ENCODE results near the gene TBC1D9B. TPM values are rescaled to one million over a fixed set of nuclear protein-coding genes. Genes with fewer than 3 reads are reported as not detected.

The TBC1D9B gene
- total RNA-seq (2011; cell fraction: chromatin; rRNA removed; ENCODE audit: low replicate concordance) = 150 and 367 TPM in 2 replicates
- 181 and 203 TPM in 2 replicates for total RNA-seq (2011; cell fraction: nucleolus; rRNA removed)
- 151 and 162 TPM in 2 replicates for total RNA-seq (2011; cell fraction: nucleoplasm; rRNA removed)
- total RNA-seq (2014; rRNA removed) (16.1 and 24.0 TPM in 2 replicates), total RNA-seq (2014; rRNA removed; fragmentation: Illumina TruSeq; extraction: Trizol) (13.0 and 20.7 TPM in 2 replicates), total RNA-seq (2015; rRNA removed; fragmentation: Illumina TruSeq; extraction: Trizol) (35.8 and 36.6 TPM in 2 replicates), total RNA-seq (2021) (54.3 and 59.1 TPM in 2 replicates), polyA plus RNA-seq (2011; rRNA removed) (33.5 and 46.0 TPM in 2 replicates), polyA plus RNA-seq (2014; fragmentation: Illumina TruSeq; extraction: Trizol) (33.7 and 37.5 TPM in 2 replicates), polyA plus RNA-seq (2014; fragmentation: Nextera tagmentation; extraction: Ambion mirVana) (1 to 10 TPM; 2.9 to 4.2 TPM), polyA plus RNA-seq (2014; rRNA removed) (43.7 and 51.0 TPM in 2 replicates), polyA minus RNA-seq (2011; rRNA and poly(A)+ RNA removed) (31.3 and 37.5 TPM in 2 replicates), Bru-seq, nascent RNA (percentile 66 among the genes with signal in this experiment), BruChase-seq, experiment 1, labeled RNA remaining after a 2-hour chase (percentile 61 among the genes with signal in this experiment), BruChase-seq, experiment 2, labeled RNA remaining after a 6-hour chase (percentile 65 among the genes with signal in this experiment)
- 29.6 and 41.6 TPM in 2 replicates for polyA plus RNA-seq (2011; cell fraction: cytosol; rRNA removed)
- polyA plus RNA-seq (2011; cell fraction: nucleus; rRNA removed) = 213 and 357 TPM in 2 replicates
- polyA plus RNA-seq (2012) = 42.8 and 54.1 TPM in 2 replicates
- 31.0 and 44.1 TPM in 2 replicates for polyA minus RNA-seq (2011; cell fraction: cytosol; rRNA and poly(A)+ RNA removed)
- 77.8 and 93.6 TPM in 2 replicates for polyA minus RNA-seq (2011; cell fraction: nucleus; rRNA and poly(A)+ RNA removed)
- long read RNA-seq, experiment 1, full-length matches to known transcripts = 13 of 173 reads
- long read RNA-seq, experiment 1, partial matches to known transcripts = 79 of 173 reads
- long read RNA-seq, experiment 1, other reads (novel, unspliced or antisense) = 81 of 173 reads
- long read RNA-seq, experiment 2, full-length matches to known transcripts = 5 of 46 reads
- long read RNA-seq, experiment 2, partial matches to known transcripts = 20 of 46 reads
- long read RNA-seq, experiment 2, other reads (novel, unspliced or antisense) = 21 of 46 reads
- long read RNA-seq, experiment 3, full-length matches to known transcripts = 3 of 12 reads
- long read RNA-seq, experiment 3, partial matches to known transcripts = 5 of 12 reads
- long read RNA-seq, experiment 3, other reads (novel, unspliced or antisense) = 4 of 12 reads

DNA sequence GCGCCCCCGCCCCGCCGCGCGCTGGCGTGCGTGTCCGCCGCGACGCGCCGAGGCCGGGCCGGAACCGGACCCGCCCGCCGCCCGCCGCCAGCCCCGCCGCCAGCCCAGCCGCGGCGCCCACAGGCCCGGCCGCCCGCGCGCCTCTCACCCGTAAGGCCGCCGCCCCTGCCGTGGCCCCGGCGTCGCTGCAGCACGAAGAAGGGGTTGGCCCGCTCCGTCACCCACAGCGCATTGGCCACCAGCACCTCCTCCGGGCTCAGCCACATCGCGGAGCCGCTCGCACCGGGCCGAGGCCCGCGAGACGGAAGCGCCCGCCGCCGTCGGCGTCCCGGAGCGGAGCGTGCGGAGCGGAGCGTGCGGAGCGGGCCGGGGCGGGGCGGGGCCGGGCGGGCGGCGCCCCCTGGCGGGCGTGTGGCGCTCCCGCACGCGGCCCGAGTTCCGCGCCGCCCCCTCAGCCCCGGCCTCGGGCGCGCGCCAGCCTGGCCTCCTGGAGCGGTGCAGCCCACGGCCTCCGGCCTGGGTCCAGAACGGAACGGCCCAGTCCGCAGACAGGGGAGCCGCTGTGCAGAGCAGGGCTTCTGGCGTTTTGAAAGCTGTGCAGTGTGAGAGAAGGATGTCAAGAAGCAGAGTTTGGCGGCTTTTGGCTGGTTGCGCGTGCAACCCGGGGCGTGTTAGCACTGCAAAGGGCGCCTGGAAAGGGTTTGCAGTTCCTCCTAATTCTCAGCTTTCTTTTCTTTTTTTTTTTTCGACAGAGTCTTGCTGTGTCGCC is at the start of gene TBC1D9B:
Gene TBC1D9B (minus strand): TSS at position 342 of the 769 bp plus-strand sequence. CDS start 76 bp downstream, at position 266.
- 22% methylated on average over 20 of the region's 105 CpGs for WGBS (ENCODE audit: insufficient coverage, low coverage, missing lambda C conversion rate)
- Histone ChIP-seq H3K9me3 (replicated peaks; ENCODE audit: control insufficient read depth, insufficient read depth, low read depth, low read length) (no peaks in the 10 kb centered on the region), H3K4me1 (replicated peaks in 1 of 2; ENCODE audit: control insufficient read depth in 2 of 2, insufficient read depth in 2 of 2, low read length in 2 of 2) (peaks cover 6 to 35% of the 10 kb centered on the region in 2 experiments; a peak in 4 of 5 replicates), H3K27me3 (ENCODE audit: control insufficient read depth in 2 of 2, insufficient read depth in 2 of 2, low read length in 2 of 2) (no peaks in the 10 kb centered on the region), H3K4me3 (peak within 1 kb of the TSS; percentile 61), H3K27ac (ENCODE audit: extremely low read depth, low read depth, low read length) (peak within 1 kb of the TSS; percentile 66; the same call in 1 of the 3 replicates), H3K4me2 (ENCODE audit: insufficient read depth, low read length) (peak within 1 kb of the TSS; percentile 79), H3K9me1 (ENCODE audit: control insufficient read depth, insufficient read depth, low read length) (no peaks in the 10 kb centered on the region), H3K36me3 (ENCODE audit: control insufficient read depth, insufficient read depth, low read length) (peaks cover 30% of the 10 kb centered on the region; the same call in 2 of the 3 replicates), H3K9ac (ENCODE audit: insufficient read depth in 1 of 2, low read depth in 2 of 2, low read length in 2 of 2) (peak within 1 kb of the TSS; percentile 69 to 95; a peak in 3 of 4 replicates), H4K20me1 (replicated peaks; ENCODE audit: control insufficient read depth, insufficient read depth, low read length) (no peaks in the 10 kb centered on the region), H2AFZ (ENCODE audit: low read depth, low read length) (peak within 1 kb of the TSS; percentile 90), H3K79me2 (ENCODE audit: control insufficient read depth, insufficient read depth, low read length) (peaks cover 25% of the 10 kb centered on the region)
- BruUV-seq (replicated peaks) = no TSS peak
- ATAC-seq = peak; percentile 93
- no peak for FAIRE-seq
- ChIA-PET POLR2A (interaction anchor here (1.3 kb wide), 1 partner anchor 105 kb away, joined by 3 read pairs; no protein-coding TSS in a partner anchor), CTCF (ENCODE audit: low intra/inter-chr PET ratio) (interaction anchor here (0.7 kb wide), 1 partner anchor 41 kb away, joined by 3 read pairs; no protein-coding TSS in a partner anchor)
- in situ Hi-C loops (cut with MboI) (no loop called here), intact Hi-C loops (cut with micrococcal nuclease) (loop anchor here (1.0 to 5.0 kb wide), 2 partner anchors 100 to 144 kb away; partner anchors contain the start of gene MGAT4B)
- peak; percentile 80 to 91 (median 87) for DNase-seq (ENCODE audit: extremely low read depth in 1 of 4, low spot score in 3 of 4)
- TF ChIP-seq ZNF699 (CRISPR knock-in tag; IDR thresholded peaks at IDR 0.05; ENCODE audit: insufficient replicate concordance) = no peak
- TF ChIP-seq KDM2B (CRISPR knock-in tag; IDR thresholded peaks at IDR 0.05) = 0 out of 2 replicates have a peak, but pooled peaks have one; percentile 42
- peak; percentile 79; the same call in 1 of the 2 replicates for TF ChIP-seq RB1 (IDR thresholded peaks at IDR 0.05; ENCODE audit: low read depth)
- peak in 1 of 2 experiments; percentile 76; a peak in 3 of 4 replicates for TF ChIP-seq NONO (IDR thresholded peaks at IDR 0.05; ENCODE audit: low read depth in 2 of 2, low read length in 1 of 2)
- peak; percentile 56 for TF ChIP-seq TAF1 (IDR thresholded peaks at IDR 0.05; ENCODE audit: control insufficient read depth, extremely low read depth, insufficient read depth, low read length, severe bottlenecking)
- TF ChIP-seq FIP1L1 (IDR thresholded peaks at IDR 0.05; ENCODE audit: low read depth, low read length, poor library complexity, severe bottlenecking) = peak; percentile 42
- peak; percentile 38 for TF ChIP-seq KDM5B (IDR thresholded peaks at IDR 0.05; ENCODE audit: insufficient replicate concordance, low read depth, low read length)
- no peak for TF ChIP-seq FOXJ2 (tag; IDR thresholded peaks at IDR 0.05)
- no peak for TF ChIP-seq BRD9 (IDR thresholded peaks at IDR 0.05; ENCODE audit: low read depth, partially characterized antibody)
- TF ChIP-seq MCM2 (IDR thresholded peaks at IDR 0.05; ENCODE audit: low read depth) = no peak
- peak; percentile 83 for TF ChIP-seq POLR2G (IDR thresholded peaks at IDR 0.05; ENCODE audit: low read depth, low read length)
- no peak for TF ChIP-seq CREB1 (IDR thresholded peaks at IDR 0.05)
- no peak for TF ChIP-seq CREB1 (CRISPR knock-in tag; IDR thresholded peaks at IDR 0.05)
- peak; percentile 41 for TF ChIP-seq BCOR (IDR thresholded peaks at IDR 0.05)
- no peak for TF ChIP-seq HDAC1 (IDR thresholded peaks at IDR 0.05)
- peak; percentile 92 for TF ChIP-seq CXXC5 (CRISPR knock-in tag; IDR thresholded peaks at IDR 0.05)
- peak; percentile 59 for TF ChIP-seq CCNT2 (IDR thresholded peaks at IDR 0.05; ENCODE audit: borderline replicate concordance, extremely low read depth, insufficient read length, low read depth, low read length)

All from K562 (cell line).